ENCODE data around the gene LRIT3.

DNA sequence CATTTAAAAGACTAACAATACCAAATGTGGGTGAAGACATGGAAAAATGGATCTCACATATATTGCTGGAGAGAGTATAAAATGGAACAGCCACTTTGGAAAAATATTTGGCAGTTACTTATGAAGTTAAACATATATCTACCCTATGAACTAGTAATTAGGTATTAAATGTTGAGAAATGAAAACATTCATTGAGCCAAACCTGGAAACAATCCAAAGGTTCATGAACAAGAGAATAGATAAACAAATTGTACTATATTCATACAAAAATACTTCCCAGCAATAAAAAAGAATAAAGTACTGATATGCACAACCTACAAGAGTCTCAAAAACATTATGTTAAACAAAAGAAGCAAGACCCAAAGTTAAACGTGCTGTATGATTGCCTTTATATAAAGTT lies 60.8 kb downstream of the LRIT3 start:
- TF ChIP-seq, protein P1, sequence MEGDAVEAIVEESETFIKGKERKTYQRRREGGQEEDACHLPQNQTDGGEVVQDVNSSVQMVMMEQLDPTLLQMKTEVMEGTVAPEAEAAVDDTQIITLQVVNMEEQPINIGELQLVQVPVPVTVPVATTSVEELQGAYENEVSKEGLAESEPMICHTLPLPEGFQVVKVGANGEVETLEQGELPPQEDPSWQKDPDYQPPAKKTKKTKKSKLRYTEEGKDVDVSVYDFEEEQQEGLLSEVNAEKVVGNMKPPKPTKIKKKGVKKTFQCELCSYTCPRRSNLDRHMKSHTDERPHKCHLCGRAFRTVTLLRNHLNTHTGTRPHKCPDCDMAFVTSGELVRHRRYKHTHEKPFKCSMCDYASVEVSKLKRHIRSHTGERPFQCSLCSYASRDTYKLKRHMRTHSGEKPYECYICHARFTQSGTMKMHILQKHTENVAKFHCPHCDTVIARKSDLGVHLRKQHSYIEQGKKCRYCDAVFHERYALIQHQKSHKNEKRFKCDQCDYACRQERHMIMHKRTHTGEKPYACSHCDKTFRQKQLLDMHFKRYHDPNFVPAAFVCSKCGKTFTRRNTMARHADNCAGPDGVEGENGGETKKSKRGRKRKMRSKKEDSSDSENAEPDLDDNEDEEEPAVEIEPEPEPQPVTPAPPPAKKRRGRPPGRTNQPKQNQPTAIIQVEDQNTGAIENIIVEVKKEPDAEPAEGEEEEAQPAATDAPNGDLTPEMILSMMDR (IDR thresholded peaks at IDR 0.05; ENCODE audit: low read depth, low read length, poor library complexity, severe bottlenecking): no peak
- no peak for TF ChIP-seq EZH2phosphoT487 (IDR thresholded peaks at IDR 0.05; ENCODE audit: borderline replicate concordance, low read length)
